H1 (cell line): ENCODE results near the gene CDC27. TPM values are rescaled to one million over a fixed set of nuclear protein-coding genes. Genes with fewer than 3 reads are reported as not detected.
"Not testable (repeated sequence)": the region's sequence is repeated elsewhere in the genome, so short reads cannot be mapped to it uniquely, and the experiment has no call there.

ENCODE experiments used
- CTCF ChIA-PET: fragments of 300-600 bp; sonication (Branson Sonifier 250); formaldehyde crosslinking; loops from one replicate; lab custom pipeline; 2021; ENCODE audit not compliant: partially characterized antibody; lab: Charles Lee
- POLR2A ChIA-PET: fragments of 300-600 bp; sonication (Branson Sonifier 250); formaldehyde crosslinking; loops from one replicate; lab custom pipeline; 2021; ENCODE audit warnings: inconsistent platforms; ENCODE audit not compliant: partially characterized antibody; lab: Charles Lee
- DNase-seq, 2 experiments: peaks; one replicate each; pipeline versions ENCODE4 v3.0.0 to v3.0.0-alpha.2; 2010 to 2022; ENCODE audit warnings: low spot score in 2 of 2, low read depth in 1 of 2, mixed read lengths in 1 of 2
- FAIRE-seq: peaks from 2 replicates; lab custom pipeline; 2011; peaks lifted over from hg19 to GRCh38; lab: Jason Lieb, UNC
- H2AFZ ChIP-seq: 2 replicates; pipeline ENCODE4 v1.8.1; 2012; ENCODE audit warnings: low read length, inconsistent platforms
- H2AK5ac ChIP-seq: 2 replicates; pipeline ENCODE4 v1.6.1; 2013; ENCODE audit warnings: low read depth, low read length
- H2BK120ac ChIP-seq: replicated peaks from 2 replicates; pipeline ENCODE3; 2013; ENCODE audit warnings: low read depth, low read length, inconsistent platforms
- H2BK12ac ChIP-seq: 2 replicates; pipeline ENCODE4 v1.6.1; 2013; ENCODE audit warnings: low read depth, low read length
- H2BK15ac ChIP-seq: 2 replicates; pipeline ENCODE4 v1.6.1; 2013; ENCODE audit warnings: low read length
- H2BK20ac ChIP-seq: 2 replicates; pipeline ENCODE4 v1.6.1; 2013; ENCODE audit warnings: low read length
- H2BK5ac ChIP-seq: 2 replicates; pipeline ENCODE4 v1.6.1; 2013; ENCODE audit warnings: low read depth, low read length
- H3K14ac ChIP-seq: 2 replicates; pipeline ENCODE4 v1.6.1; 2013; ENCODE audit warnings: inconsistent platforms; ENCODE audit not compliant: insufficient read length
- H3K18ac ChIP-seq: 2 replicates; pipeline ENCODE4 v1.6.1; 2013; ENCODE audit warnings: low read length; ENCODE audit errors: extremely low read depth
- H3K23ac ChIP-seq: 2 replicates; pipeline ENCODE4 v1.6.1; 2013; ENCODE audit warnings: inconsistent platforms; ENCODE audit not compliant: insufficient read length
- H3K23me2 ChIP-seq: 2 replicates; pipeline ENCODE4 v1.6.1; 2013; ENCODE audit warnings: low read depth, low read length
- H3K27ac ChIP-seq: 2 replicates; pipeline ENCODE4 v1.6.1; 2011; ENCODE audit warnings: low read depth, low read length, inconsistent platforms
- H3K27me3 ChIP-seq, 4 experiments: replicated peaks in 1 of 4; 1 replicate in 1 of 4; 2 replicates in 3 of 4; pipeline versions ENCODE4 v1.6.1 to v1.8.1; 2011 to 2013; ENCODE audit warnings: low read length in 3 of 4, mild to moderate bottlenecking in 3 of 4, inconsistent platforms in 2 of 4, mixed read lengths in 2 of 4, moderate library complexity in 1 of 4; ENCODE audit not compliant: control insufficient read depth in 3 of 4, insufficient read depth in 3 of 4; ENCODE audit errors: extremely low read depth in 1 of 4
- H3K36me3 ChIP-seq, 4 experiments: 2 replicates each; pipeline versions ENCODE4 v1.6.1 to v1.8.1; 2011 to 2013; ENCODE audit warnings: mild to moderate bottlenecking in 4 of 4, low read length in 3 of 4, moderate library complexity in 2 of 4, control low read depth in 1 of 4, inconsistent platforms in 1 of 4; ENCODE audit not compliant: insufficient read depth in 4 of 4, control insufficient read depth in 2 of 4
- H3K4ac ChIP-seq: replicated peaks from 2 replicates; pipeline ENCODE3; 2013; ENCODE audit warnings: low read length, low read depth, mixed read lengths, inconsistent platforms; ENCODE audit not compliant: insufficient read length
- H3K4me1 ChIP-seq, 4 experiments: replicated peaks in 1 of 4; 1 replicate in 1 of 4; 2 replicates in 3 of 4; pipeline versions ENCODE4 v1.6.1 to v1.8.1; 2011 to 2013; ENCODE audit warnings: low read length in 3 of 4, inconsistent platforms in 2 of 4, mixed read lengths in 1 of 4; ENCODE audit not compliant: insufficient read depth in 4 of 4, control insufficient read depth in 3 of 4
- H3K4me2 ChIP-seq, 2 experiments: 2 replicates each; pipeline versions ENCODE4 v1.6.1 to v1.8.1; 2011 to 2013; ENCODE audit warnings: low read depth in 2 of 2, low read length in 2 of 2, control low read depth in 1 of 2, inconsistent platforms in 1 of 2, mild to moderate bottlenecking in 1 of 2; ENCODE audit not compliant: insufficient read depth in 1 of 2
- H3K4me3 ChIP-seq, 4 experiments: fragments of 200-600, 300-600 bp in 1 of 4; sonication (generic), shearing (Covaris generic), sonication (Bioruptor Twin) in 1 of 4; 2 replicates each; pipeline versions ENCODE4 v1.5.1 to v1.8.1; 2011 to 2016; ENCODE audit warnings: low read length in 4 of 4, low read depth in 3 of 4, control low read depth in 2 of 4, inconsistent platforms in 2 of 4, mild to moderate bottlenecking in 2 of 4, mixed read lengths in 1 of 4, moderate library complexity in 1 of 4; ENCODE audit not compliant: insufficient read depth in 2 of 4; ENCODE audit errors: extremely low read depth in 1 of 4
- H3K56ac ChIP-seq: replicated peaks from 2 replicates; pipeline ENCODE3; 2013; ENCODE audit warnings: low read depth, mild to moderate bottlenecking, mixed read lengths, low read length, inconsistent platforms; ENCODE audit not compliant: insufficient read length
- H3K79me1 ChIP-seq: 2 replicates; pipeline ENCODE4 v1.6.1; 2013; ENCODE audit warnings: low read depth, low read length, control low read depth
- H3K79me2 ChIP-seq, 2 experiments: 2 replicates each; pipeline versions ENCODE4 v1.6.1 to v1.8.1; 2012 to 2013; ENCODE audit warnings: low read length in 2 of 2, mild to moderate bottlenecking in 2 of 2, inconsistent platforms in 1 of 2; ENCODE audit not compliant: insufficient read depth in 2 of 2, control insufficient read depth in 1 of 2
- H3K9ac ChIP-seq, 4 experiments: replicated peaks in 1 of 4; 1 replicate in 1 of 4; 2 replicates in 3 of 4; pipeline versions ENCODE4 v1.6.1 to v1.8.1; 2011 to 2013; ENCODE audit warnings: low read depth in 3 of 4, low read length in 3 of 4, control low read depth in 2 of 4, mild to moderate bottlenecking in 2 of 4, moderate library complexity in 2 of 4, inconsistent platforms in 1 of 4; ENCODE audit errors: extremely low read depth in 1 of 4
- H3K9me3 ChIP-seq, 2 experiments: 2 replicates each; pipeline versions ENCODE4 v1.6.1 to v1.8.1; 2012 to 2013; ENCODE audit warnings: mild to moderate bottlenecking in 2 of 2, moderate library complexity in 2 of 2, control low read depth in 1 of 2, inconsistent platforms in 1 of 2, low read depth in 1 of 2, low read length in 1 of 2, mixed read lengths in 1 of 2; ENCODE audit not compliant: insufficient read depth in 2 of 2
- H4K20me1 ChIP-seq, 2 experiments: replicated peaks in 1 of 2; 2 replicates each; pipeline versions ENCODE3 to v1.8.1; 2011 to 2013; ENCODE audit warnings: inconsistent platforms in 2 of 2, low read length in 2 of 2, mild to moderate bottlenecking in 1 of 2; ENCODE audit not compliant: insufficient read depth in 2 of 2, control insufficient read depth in 1 of 2
- H4K5ac ChIP-seq: 2 replicates; pipeline ENCODE4 v1.6.1; 2013; ENCODE audit warnings: low read length, low read depth, mixed read lengths, inconsistent platforms; ENCODE audit not compliant: insufficient read length
- H4K8ac ChIP-seq: 2 replicates; pipeline ENCODE4 v1.8.0; 2013; ENCODE audit warnings: mild to moderate bottlenecking, moderate library complexity, low read length, inconsistent platforms; ENCODE audit not compliant: insufficient read depth; ENCODE audit errors: extremely low read depth
- H4K91ac ChIP-seq: replicated peaks from 2 replicates; pipeline ENCODE3; 2013; ENCODE audit warnings: low read length, mixed read lengths, inconsistent platforms; ENCODE audit not compliant: insufficient read length
- WGBS, 2 experiments: shearing (Covaris generic) in 1 of 2; methylation state at CpG; one replicate each; pipeline versions ENCODE4 v1.1.6 to v1.1.7; 2013 to 2015; ENCODE audit warnings: low lambda C conversion rate in 2 of 2, mixed read lengths in 2 of 2, inconsistent platforms in 1 of 2, low coverage in 1 of 2, missing lambda C conversion rate in 1 of 2; ENCODE audit not compliant: insufficient replicate concordance in 2 of 2, insufficient coverage in 1 of 2, insufficient read length in 1 of 2; ENCODE audit errors: extremely low coverage in 1 of 2, missing lambda C conversion rate in 1 of 2; 5-methylcytosine and 5-hydroxymethylcytosine counted together
- polyA plus RNA-seq, 7 experiments: library from polyadenylated mRNA; depleted of rRNA in 3 of 7; stranded (reverse) in 5 of 7; unstranded in 2 of 7; fragments of >200 nt in 5 of 7; fragments of 200-250 nt in 2 of 7; gene quantifications; 1 replicate in 5 of 7; 2 replicates in 1 of 7; 4 replicates in 1 of 7; pipeline versions ENCODE4 v1.2.1 to v1.2.3, GENCODE V29; 2011 to 2013; ENCODE audit warnings: missing spikeins in 2 of 7, mixed read lengths in 2 of 7
- total RNA-seq: library from RNA; stranded (reverse); fragmentation: NEBNext Ultra II Directional; extraction: Animal tissue kit (Norgen Biotek cat#: 25700); gene quantifications from 2 replicates; pipeline ENCODE4 v1.2.1, GENCODE V29; 2021

The CDC27 gene
- total and polyA plus RNA-seq, 2 of the 8 experiments (the other 6 are each of a cell fraction or from before 2014, with no cell fraction given): 41.9 to 87.5 TPM

- not testable (repeated sequence) for H2BK5ac ChIP-seq, H4K8ac ChIP-seq, H3K23me2 ChIP-seq, H3K27ac ChIP-seq, H4K20me1 ChIP-seq, H3K4me2 ChIP-seq, H3K27me3 ChIP-seq, H2BK15ac ChIP-seq, H2AK5ac ChIP-seq, H3K9me3 ChIP-seq, H2AFZ ChIP-seq, H3K4ac ChIP-seq, H3K4me3 ChIP-seq, H3K9ac ChIP-seq, H4K91ac ChIP-seq, H3K4me1 ChIP-seq, H4K5ac ChIP-seq, H2BK12ac ChIP-seq, H3K14ac ChIP-seq, FAIRE-seq, H3K23ac ChIP-seq, DNase-seq, H2BK20ac ChIP-seq, H2BK120ac ChIP-seq, H3K79me2 ChIP-seq, H3K18ac ChIP-seq, H3K79me1 ChIP-seq, H3K56ac ChIP-seq
- ChIA-PET POLR2A (interaction anchor here (0.6 kb wide), 1 partner anchor 9 kb away, joined by 4 read pairs; no protein-coding TSS in a partner anchor), CTCF (interaction anchor here (0.7 to 1.3 kb wide), 2 partner anchors 93 to 185 kb away, joined by 3 to 5 read pairs; no protein-coding TSS in a partner anchor)
- H3K36me3 ChIP-seq: peaks cover 0 to 41% (median 5%) of the 10 kb centered on the region in 4 experiments; a peak in 3 of 8 replicates
- 95% methylated on average over 3 of the region's 3 CpGs; no CpG with 5 or more reads in 1 of the 2 experiments for WGBS, 2 experiments
These were observed 62.3 kb downstream of the CDC27 start for GRCh38 chr17:47126835-47127234.

GRCh38 chr17:47123262-47123661, 65.8 kb downstream of the CDC27 start:
- H3K4me2 ChIP-seq, H3K23ac ChIP-seq, H2BK120ac ChIP-seq, H3K4ac ChIP-seq, H3K18ac ChIP-seq, H2AFZ ChIP-seq, H2BK20ac ChIP-seq, H3K27me3 ChIP-seq, H4K5ac ChIP-seq, DNase-seq, H3K9ac ChIP-seq, H3K14ac ChIP-seq, H3K9me3 ChIP-seq, H3K56ac ChIP-seq, H4K8ac ChIP-seq, H3K79me2 ChIP-seq, H3K4me3 ChIP-seq, H2BK5ac ChIP-seq, H3K4me1 ChIP-seq, H3K27ac ChIP-seq, POLR2A ChIA-PET, H3K23me2 ChIP-seq, H2BK12ac ChIP-seq, H2BK15ac ChIP-seq, H4K91ac ChIP-seq, H4K20me1 ChIP-seq, FAIRE-seq, H3K79me1 ChIP-seq, H2AK5ac ChIP-seq: not testable (repeated sequence)
- peaks cover 0 to 35% (median 1%) of the 10 kb centered on the region in 4 experiments; a peak in 2 of 8 replicates for H3K36me3 ChIP-seq
- 96% methylated on average over 2 of the region's 2 CpGs; no CpG with 5 or more reads in 1 of the 2 experiments for WGBS, 2 experiments
- CTCF ChIA-PET: interaction anchor here (0.9 kb wide), 1 partner anchor 8 kb away, joined by 3 read pairs; no protein-coding TSS in a partner anchor
